ENCODE results near the gene SLC9A4. TPM values are rescaled to one million over a fixed set of nuclear protein-coding genes. Genes with fewer than 3 reads are reported as not detected.

Gene SLC9A4
- total RNA-seq, 1 donor from 2014 or later: 19.9 TPM

GRCh38 chr2:102451968-102452367, 21.1 kb upstream of the SLC9A4 start:
- DNase-seq (ENCODE audit: low spot score): no peak

GRCh38 chr2:102453501-102453900, 19.5 kb upstream of the SLC9A4 start:
- no peak for DNase-seq (ENCODE audit: low spot score)

GRCh38 chr2:102455061-102455670, 17.9 kb upstream of the SLC9A4 start:
- DNase-seq (ENCODE audit: low spot score): no peak

GRCh38 chr2:102460467-102460866, 12.6 kb upstream of the SLC9A4 start:
- DNase-seq (ENCODE audit: low spot score): no peak

GRCh38 chr2:102461188-102461587, 11.8 kb upstream of the SLC9A4 start:
- no peak for DNase-seq (ENCODE audit: low spot score)

- DNase-seq (ENCODE audit: low spot score): no peak
Measured at GRCh38 chr2:102463160-102463559, 9.9 kb upstream of the SLC9A4 start.

- DNase-seq (ENCODE audit: low spot score): no peak
Measured at GRCh38 chr2:102470168-102470567, 2.9 kb upstream of the SLC9A4 start.

GRCh38 chr2:102473631-102474030, 605 bp downstream of the SLC9A4 start:
- no peak for DNase-seq (ENCODE audit: low spot score)

GRCh38 chr2:102474785-102475184, 1.8 kb downstream of the SLC9A4 start:
- DNase-seq (ENCODE audit: low spot score): no peak

GRCh38 chr2:102478686-102479470, 5.9 kb downstream of the SLC9A4 start:
- no peak for DNase-seq (ENCODE audit: low spot score)

GRCh38 chr2:102480285-102481195, 7.5 kb downstream of the SLC9A4 start:
- no peak for DNase-seq (ENCODE audit: low spot score)

GRCh38 chr2:102481931-102482330, 8.9 kb downstream of the SLC9A4 start:
- no peak for DNase-seq (ENCODE audit: low spot score)

- no peak for DNase-seq (ENCODE audit: low spot score)
Measured at GRCh38 chr2:102483086-102483485, 10.1 kb downstream of the SLC9A4 start.

GRCh38 chr2:102484310-102485061, 11.5 kb downstream of the SLC9A4 start:
- no peak for DNase-seq (ENCODE audit: low spot score)

GRCh38 chr2:102485147-102485785, 12.2 kb downstream of the SLC9A4 start:
- no peak for DNase-seq (ENCODE audit: low spot score)

GRCh38 chr2:102486941-102487702, 14.1 kb downstream of the SLC9A4 start:
- DNase-seq (ENCODE audit: low spot score): no peak

GRCh38 chr2:102487761-102488462, 14.9 kb downstream of the SLC9A4 start:
- DNase-seq (ENCODE audit: low spot score): peak; percentile 56

- DNase-seq (ENCODE audit: low spot score): no peak
Measured at GRCh38 chr2:102489646-102490045, 16.6 kb downstream of the SLC9A4 start.

GRCh38 chr2:102492006-102492405, 19.0 kb downstream of the SLC9A4 start:
- no peak for DNase-seq (ENCODE audit: low spot score)

GRCh38 chr2:102494570-102494969, 21.5 kb downstream of the SLC9A4 start:
- DNase-seq (ENCODE audit: low spot score): no peak

Measured in mucosa of gallbladder (tissue), 1 donor.